Retinal pigment epithelial cell (primary cell): ENCODE results near the gene FREY1.

Experiments used
- DNase-seq: peaks from one replicate; pipeline ENCODE4 v3.0.0-alpha.2; 2010; ENCODE audit warnings: low read depth
- H3K4me3 ChIP-seq: 2 replicates; pipeline ENCODE4 v1.5.1; 2011; ENCODE audit warnings: mild to moderate bottlenecking, low read length, control low read depth, moderate library complexity
- TF ChIP-seq, protein P1 (sequence below): conservative IDR thresholded peaks from 2 replicates; pipeline ENCODE4 v1.5.1; 2011; ENCODE audit warnings: low read depth, low read length, control low read depth, inconsistent platforms

FREY1 gene

DNA sequence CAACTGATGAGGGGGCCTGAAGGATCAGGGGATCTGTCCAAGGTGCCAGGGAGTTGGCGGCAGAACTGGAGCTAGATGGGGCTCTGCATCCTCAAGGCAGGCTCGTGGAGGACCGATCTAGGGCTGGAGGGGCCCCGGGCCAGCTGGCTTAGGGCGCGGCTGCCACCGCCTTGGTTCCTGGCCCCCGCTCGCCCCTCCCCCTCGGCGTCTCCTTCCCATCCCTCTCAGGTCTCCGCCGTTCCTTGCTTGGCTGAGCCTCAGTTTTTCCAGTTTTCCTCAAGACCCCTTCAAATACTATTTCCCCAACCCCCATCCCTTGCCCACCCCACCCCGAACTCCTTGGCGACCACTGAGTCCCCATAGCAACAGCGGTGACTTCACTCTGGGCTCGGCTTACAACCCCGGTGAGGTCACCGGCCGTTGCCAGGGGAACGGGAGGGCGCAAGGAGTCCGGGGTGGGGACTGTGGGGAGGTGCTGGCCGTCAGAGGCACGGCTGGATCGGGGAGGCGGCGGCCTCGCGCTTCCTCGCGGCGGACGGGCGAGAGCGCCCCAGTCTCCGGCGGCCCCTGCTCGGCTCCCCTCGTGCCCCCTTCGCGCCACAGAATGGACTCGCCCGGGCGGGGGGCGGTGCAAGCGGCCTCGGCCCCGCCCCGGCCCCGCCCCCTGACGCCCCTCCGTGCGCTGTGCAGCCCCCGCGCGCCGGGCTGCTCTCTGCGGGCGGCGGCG lies 7.5 kb downstream of the FREY1 start:
- H3K4me3 ChIP-seq: peak overlapping the region; percentile 47
- DNase-seq: peak; percentile 57
- TF ChIP-seq, protein P1, sequence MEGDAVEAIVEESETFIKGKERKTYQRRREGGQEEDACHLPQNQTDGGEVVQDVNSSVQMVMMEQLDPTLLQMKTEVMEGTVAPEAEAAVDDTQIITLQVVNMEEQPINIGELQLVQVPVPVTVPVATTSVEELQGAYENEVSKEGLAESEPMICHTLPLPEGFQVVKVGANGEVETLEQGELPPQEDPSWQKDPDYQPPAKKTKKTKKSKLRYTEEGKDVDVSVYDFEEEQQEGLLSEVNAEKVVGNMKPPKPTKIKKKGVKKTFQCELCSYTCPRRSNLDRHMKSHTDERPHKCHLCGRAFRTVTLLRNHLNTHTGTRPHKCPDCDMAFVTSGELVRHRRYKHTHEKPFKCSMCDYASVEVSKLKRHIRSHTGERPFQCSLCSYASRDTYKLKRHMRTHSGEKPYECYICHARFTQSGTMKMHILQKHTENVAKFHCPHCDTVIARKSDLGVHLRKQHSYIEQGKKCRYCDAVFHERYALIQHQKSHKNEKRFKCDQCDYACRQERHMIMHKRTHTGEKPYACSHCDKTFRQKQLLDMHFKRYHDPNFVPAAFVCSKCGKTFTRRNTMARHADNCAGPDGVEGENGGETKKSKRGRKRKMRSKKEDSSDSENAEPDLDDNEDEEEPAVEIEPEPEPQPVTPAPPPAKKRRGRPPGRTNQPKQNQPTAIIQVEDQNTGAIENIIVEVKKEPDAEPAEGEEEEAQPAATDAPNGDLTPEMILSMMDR: no peak

DNA sequence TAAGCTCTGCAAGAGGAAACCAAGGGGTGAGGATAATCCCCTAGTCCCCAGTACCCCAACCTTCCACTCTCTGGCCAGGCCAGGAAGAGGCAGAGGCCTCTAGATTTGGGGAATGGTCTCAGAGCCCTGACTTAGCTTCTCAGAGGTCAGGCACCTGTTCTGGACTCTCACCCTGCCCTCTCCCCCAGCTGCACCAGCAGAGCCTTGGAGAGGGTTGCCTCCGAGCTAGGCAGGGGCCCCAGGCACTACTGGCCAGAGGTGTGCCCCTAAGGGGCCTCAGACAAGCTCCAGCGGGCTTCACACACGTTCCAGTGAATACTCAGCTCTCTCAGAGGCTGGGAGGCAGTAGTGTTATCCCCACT lies 8.0 kb downstream of the FREY1 start:
- H3K4me3 ChIP-seq: peak overlapping the region; percentile 47
- TF ChIP-seq, protein P1: no peak
- no peak for DNase-seq

DNA sequence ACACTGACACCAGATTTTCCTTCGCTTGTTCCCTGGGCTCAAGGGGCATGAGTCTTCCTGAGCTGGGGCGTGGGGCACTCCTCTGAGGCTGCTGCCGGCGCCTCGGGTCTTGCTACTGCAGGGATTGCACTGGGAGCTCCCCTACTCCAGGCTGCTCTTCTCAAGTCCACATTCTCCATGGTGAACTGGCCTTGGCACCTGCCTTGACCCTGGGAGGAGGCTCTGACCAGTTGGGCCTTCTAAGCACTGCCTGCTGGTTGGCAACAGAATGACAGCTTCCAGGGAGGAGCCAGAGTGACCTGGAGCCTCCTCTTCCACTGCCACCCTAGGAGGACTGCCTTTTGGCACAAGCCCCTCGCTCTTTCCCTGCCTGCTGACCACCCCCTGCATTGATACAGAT lies 9.5 kb downstream of the FREY1 start:
- TF ChIP-seq, protein P1: no peak
- DNase-seq: no peak
- H3K4me3 ChIP-seq: no peak overlapping the region

DNA sequence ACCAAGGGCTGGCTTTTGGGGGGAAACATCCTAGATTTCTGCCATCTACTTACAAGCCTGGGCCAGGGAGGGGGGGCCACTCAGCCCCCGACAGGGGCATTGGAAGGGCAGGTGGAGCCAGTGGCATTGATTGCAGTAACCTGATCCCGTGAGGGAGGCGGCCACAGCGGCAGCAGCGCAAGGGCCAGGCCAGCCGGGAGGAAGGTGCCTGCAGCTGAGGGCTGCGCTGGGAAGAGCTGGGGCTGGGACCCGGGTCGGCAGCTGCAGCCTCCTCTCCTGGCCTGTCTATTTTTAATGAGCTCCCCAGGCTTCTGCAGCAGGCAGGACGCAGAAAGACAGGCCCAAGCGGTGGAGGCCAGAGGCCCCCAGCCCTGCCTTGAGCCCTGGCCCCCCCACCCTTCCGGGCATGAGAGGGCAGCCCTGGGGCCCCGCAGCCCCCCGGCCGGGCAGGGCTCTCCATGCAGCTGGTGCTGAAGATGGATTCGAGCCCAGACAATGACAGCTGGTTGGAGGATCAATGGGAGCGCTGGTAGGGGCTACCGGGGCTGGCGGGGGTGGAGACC lies 10.6 kb downstream of the FREY1 start:
- H3K4me3 ChIP-seq: no peak overlapping the region
- DNase-seq: no peak
- TF ChIP-seq, protein P1: no peak

DNA sequence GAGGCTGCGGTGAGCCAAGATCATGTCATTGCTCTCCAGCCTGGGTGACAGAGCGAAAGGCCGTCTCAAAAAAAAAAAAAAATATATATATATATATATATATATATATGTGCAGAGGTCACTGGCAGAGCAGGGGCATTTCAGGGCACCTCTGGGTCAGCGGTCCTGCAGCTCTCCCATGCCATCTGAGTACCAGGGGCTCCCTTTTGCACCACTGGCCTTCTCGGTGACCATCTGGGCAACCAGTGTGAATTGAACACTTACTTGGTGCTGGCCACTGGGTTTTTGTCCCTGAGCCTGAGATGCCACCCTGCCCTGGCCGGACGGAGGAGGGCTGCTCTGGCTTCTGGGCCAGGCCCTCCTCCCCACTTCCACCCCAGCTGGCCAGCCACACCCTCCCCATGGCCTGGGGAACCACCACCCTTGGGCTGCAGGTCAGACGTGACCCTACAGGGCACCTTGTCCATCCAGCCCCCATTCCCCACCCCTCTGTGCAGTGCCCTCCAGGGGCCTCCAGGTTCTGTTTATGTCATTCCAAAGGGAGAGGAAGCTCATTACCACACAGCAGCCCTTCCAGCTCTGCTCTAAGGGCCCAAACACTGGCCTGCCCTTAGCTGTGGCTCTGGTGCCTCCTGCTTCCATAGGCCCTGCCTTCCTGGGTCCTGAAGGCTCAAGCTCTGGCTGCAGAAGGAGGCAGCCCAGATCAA lies 11.4 kb downstream of the FREY1 start:
- TF ChIP-seq, protein P1: no peak
- DNase-seq: no peak
- H3K4me3 ChIP-seq: no peak overlapping the region

DNA sequence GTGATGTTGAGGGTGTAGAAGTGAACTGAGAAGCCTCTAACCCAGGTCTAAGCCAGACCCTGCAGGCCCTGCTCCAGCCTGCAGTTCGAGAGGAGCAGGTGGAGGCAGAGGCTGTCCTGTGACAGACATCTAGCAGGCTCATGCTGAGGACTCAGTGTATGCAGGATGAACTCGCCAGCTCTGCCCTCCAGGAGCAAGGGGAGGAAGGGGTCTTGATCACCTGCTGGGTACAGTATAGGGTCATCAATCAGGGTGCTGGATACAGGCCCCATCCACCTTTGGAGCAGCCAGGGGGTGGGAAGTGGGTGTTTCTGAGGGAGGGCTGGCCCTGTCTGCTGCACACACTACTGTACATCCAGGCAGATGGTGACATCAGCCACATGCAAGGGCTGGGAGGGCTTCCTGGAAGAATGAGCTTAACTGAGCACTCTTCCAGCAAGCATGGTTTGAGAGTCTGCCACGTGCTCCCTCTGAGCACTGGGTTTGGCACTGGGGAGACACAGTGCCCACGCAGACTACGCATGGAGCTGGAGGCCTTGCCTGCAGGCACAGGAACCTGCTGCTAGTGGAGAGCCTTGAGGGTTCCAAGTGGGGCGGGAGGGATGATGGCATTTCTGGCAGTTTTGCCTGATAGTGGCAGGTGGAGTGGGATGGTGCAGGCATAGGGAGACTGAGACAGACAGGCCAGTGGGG lies 12.4 kb downstream of the FREY1 start:
- TF ChIP-seq, protein P1: no peak
- no peak for DNase-seq
- H3K4me3 ChIP-seq: no peak overlapping the region
